NCI-H1092 (cell line): ENCODE measurements around the gene PPARA.

ENCODE experiments used
- DNase-seq: peaks from one replicate; lab custom pipeline; 2025; lab: John Stamatoyannopoulos, UW

The PPARA gene

DNA sequence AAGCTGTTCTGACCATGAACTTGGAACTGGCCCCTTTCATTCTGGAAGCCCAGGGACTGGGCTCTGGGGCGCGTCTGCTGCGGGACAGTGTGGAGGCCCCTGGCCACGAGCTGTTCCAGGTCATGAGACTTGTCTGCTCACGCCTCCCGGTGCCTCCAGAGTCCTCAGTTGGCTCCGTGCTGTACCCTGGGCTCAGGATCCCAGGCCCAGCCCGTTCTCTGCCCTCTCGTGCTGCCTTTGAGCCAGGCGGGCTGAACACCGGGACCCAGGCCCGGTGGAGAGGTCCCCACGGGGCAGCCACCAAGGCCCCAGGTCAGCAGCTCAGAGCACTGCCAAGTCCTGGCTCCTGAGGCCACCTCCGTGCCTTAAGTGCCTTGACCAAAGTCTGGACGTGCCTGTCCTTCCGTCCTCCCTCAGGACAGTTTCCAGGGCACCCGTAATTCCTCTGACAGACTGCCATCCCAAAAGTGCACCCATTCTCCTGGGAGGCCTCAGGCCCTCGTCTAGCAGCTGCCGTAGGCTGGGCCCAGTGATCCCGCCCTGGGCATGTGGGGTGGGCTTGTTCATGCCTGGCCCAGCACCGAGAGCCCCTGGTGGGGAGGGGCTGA is 36.3 kb upstream of the PPARA start:
- DNase-seq = no peak

GRCh38 chr22:46114518-46115387 is 35.6 kb upstream of the PPARA start:
- DNase-seq = no peak

DNA sequence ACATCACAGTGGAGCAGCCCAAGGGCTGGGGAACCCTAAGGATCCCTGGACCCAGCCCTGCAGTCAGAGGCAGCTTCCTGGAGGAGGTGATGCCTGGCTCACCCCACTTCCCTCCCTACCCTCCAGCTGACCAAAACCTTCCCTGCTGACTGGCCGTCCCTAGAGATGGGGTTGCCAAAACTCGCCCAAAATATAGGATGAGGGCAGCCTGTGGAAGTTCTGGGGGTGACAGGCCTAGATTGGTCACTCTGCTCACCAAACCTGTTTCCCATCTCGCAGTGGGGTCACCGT is 35.0 kb upstream of the PPARA start:
- DNase-seq = no peak

DNA sequence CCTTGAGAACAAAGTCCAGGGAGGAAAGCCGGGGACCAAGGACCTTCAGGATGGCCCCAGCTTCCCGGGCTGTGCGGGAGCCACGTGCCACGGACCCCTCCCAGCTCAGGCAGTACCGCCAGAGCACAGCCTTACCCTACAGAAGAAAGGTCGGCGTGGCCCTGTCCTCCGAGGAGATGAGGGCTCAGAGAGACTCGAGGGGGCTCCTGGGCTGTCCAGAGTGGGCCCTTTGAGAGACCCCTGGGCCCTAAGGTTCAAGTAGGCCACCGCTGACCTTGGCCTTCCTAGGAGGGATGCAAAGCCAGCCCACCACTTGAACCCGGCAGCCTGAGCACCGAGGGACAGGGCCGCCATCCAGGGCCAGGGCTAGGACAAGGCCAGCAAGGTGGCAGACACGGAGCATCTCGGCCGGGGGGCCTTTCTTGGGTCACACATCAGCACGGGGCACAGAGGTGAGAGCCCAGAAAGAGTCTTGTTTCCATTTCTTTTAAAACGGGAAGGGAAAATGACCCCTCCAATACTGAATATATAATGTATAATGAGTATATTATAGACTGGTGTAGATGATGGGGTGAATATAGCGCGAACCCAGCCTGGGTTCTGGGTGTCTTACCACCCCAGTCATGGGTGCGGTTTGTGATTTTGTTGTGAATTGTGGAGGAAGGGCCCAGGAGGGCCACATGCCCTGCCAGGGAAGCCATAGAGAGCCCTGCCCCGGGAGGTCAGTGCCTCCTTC is 34.4 kb upstream of the PPARA start:
- no peak for DNase-seq

DNA sequence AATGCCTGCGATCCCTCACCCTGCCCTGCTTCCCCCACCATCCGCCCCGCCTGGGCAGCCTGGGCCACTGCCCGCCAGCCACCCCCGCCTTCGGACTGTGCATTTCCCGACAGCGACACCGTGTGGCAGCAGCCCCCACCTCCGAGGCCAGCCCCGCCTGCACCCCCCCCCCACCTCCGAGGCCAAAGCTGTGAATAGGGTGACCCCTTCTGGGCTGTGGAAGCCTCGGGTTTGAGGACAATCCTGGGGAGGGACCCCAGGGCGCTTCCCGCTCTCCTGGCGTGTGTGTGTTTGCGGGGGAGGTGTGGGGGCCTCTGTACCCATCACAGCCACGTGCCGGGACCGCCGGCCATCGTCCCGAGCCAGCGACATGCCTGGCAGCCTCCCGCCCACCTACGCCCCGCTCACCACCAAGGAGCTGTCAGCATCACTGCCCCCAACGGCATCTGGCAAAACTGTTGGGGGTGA is 33.8 kb upstream of the PPARA start:
- no peak for DNase-seq

GRCh38 chr22:46117206-46118199 is 32.8 kb upstream of the PPARA start:
- no peak for DNase-seq

- no peak for DNase-seq
Observed at GRCh38 chr22:46119093-46119728, 31.1 kb upstream of the PPARA start.

- no peak for DNase-seq
Observed at GRCh38 chr22:46119729-46120419, 30.5 kb upstream of the PPARA start.

DNA sequence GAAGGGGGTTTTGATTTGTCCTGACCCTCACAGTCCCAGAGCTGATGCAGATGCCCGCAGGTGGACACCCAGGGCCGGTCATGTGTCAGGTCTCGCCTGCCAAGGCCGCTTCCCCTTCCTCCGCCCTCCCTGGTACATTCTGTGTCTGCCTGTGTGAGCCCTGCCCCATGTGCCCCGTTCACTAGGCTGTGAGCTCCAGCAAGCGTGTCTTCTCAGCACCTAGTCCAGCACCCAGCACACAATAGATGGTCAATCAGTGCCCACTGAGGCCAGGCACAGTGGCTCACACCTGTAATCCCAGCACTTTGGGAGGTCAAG is 29.9 kb upstream of the PPARA start:
- DNase-seq = no peak

GRCh38 chr22:46121079-46121478 is 29.2 kb upstream of the PPARA start:
- DNase-seq = no peak

- no peak for DNase-seq
Observed at GRCh38 chr22:46121523-46122287, 28.6 kb upstream of the PPARA start.

DNA sequence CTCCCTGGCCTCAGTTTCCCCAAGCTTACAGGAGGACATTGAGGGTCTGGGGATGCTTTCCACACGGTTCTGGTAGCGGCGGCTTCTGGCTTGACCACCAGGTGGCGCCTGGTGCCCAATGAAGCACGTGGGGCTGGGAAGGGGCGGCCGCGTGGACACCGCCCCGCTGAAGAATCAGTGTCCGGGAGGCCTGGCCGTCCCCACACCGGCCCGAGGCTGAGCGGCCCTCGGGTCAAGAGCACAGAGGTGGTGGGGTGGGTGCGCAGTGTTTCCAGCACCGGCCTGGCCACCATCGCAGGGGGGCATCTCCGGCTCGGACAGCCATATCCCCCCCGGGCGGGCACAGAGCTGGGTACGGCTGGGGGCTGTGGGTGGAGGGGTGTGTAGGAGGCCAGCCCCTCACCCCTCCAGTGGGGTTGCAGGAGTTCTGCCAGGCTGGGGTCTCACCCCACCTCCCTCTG is 27.8 kb upstream of the PPARA start:
- DNase-seq = no peak

DNA sequence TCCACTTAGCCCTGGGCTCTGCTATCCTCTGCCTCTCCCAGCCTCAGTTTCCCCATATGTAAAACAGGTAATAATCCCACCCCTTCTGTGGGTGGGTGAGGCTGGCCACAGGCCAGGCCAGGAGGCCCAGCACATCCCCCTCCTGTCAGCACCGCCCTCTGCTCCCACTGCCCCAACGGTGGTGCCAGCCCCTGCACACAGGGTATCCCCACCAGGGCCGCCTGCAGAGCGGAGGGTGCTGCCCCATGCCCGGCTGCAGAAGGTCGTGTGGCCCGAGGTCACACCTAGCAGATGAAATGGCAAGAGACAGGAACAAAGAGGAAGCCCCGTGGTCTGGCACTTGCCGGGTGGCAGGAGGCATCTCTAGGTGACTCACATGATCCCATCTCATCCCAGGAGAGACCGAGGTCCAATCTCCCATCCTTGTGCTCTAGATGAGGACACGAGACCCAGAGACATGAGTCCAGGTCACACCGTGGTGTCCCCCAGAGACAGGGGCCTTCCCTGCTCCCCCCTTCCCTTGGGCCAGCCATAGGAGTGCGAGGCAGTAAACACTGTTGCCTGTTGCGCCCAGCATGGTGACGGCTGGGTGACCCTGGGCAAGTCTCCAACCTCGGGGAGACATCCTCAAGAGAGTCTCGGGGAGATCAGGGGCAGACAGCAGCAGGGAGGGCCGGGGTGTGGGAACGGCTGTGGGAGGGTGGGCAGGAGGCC is 27.2 kb upstream of the PPARA start:
- no peak for DNase-seq

- no peak for DNase-seq
Observed at GRCh38 chr22:46123694-46124382, 26.5 kb upstream of the PPARA start.

- no peak for DNase-seq
Observed at GRCh38 chr22:46124383-46125144, 25.8 kb upstream of the PPARA start.

GRCh38 chr22:46125311-46125710 is 25.0 kb upstream of the PPARA start:
- no peak for DNase-seq

DNA sequence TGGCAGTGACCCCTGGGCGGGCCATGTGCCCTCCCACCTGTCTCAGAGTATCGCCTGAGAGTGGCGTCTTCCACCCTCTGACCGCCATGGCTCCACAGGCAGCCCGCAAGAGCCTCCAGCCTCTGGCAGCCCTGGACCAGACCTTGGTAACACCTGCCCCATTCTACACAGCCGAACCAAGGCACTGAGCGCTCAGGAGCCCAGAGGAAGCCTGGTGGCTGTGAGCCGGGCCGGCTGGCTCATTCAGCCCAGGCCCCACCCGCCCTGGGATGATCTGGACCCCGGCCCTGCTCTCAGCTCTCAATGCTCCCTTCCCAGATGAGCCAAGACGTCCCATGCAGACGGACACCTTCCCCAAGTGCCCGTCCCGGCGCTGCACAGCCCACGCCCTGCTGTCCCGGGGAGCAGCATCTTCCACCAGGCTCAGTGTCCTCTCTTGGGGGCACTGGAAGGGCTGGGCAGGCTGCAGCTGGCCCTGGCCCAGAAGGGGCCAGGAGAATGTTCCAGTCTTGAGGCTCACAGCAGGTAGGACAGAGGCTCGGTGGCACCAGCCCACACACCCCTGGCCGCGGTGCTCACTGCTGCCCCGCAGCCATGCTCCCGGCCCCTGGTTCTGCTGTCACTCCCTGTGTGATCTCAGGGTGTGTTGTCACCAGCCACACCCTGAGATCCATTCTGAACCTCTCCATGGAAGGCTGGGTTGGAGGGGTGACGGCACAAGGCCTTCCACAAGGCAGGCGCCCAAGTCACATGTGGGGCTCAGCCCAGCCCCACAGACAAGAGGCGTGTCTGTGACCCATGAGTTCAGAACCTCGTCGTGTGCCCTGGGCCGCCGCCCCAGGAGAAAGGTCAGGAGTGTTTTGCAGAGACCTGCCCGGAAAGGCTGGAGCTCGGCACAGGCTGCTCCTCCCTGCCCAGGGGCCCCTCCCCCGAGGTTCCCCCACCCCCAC is 24.2 kb upstream of the PPARA start:
- no peak for DNase-seq
